Activated CD8-positive, alpha-beta T cell treated with anti-CD3 and anti-CD28 coated beads for 36 hours (primary cell): ENCODE data around the gene RCAN1. TPM values are rescaled to one million over a fixed set of nuclear protein-coding genes. Genes with fewer than 3 reads are reported as not detected.

Experiments used
- ATAC-seq: fragments of 200-7000 bp; cut with Tn5 transposase; one replicate; pipeline ENCODE4 v1.10.0; 2021; ENCODE audit warnings: mild to moderate bottlenecking, moderate library complexity
- CTCF ChIA-PET: fragments of 350-600 bp; sonication (Branson Sonifier 250); formaldehyde crosslinking; loops from one replicate; lab custom pipeline; 2021; ENCODE audit warnings: antibody characterized with exemption; lab: Charles Lee
- POLR2A ChIA-PET: fragments of 350-600 bp; sonication (Branson Sonifier 250); formaldehyde crosslinking; loops from one replicate; lab custom pipeline; 2021; ENCODE audit warnings: antibody characterized with exemption; lab: Charles Lee
- DNase-seq: peaks from one replicate; pipeline ENCODE4 v3.0.0-alpha.2; 2020
- H3K27ac Mint-ChIP-seq: one replicate; pipeline ENCODE4 v1.8.0; 2021; ENCODE audit warnings: mild to moderate bottlenecking, mixed read lengths
- H3K27me3 Mint-ChIP-seq: one replicate; pipeline ENCODE4 v1.8.0; 2021; ENCODE audit warnings: mixed read lengths
- H3K36me3 Mint-ChIP-seq: one replicate; pipeline ENCODE4 v1.8.0; 2021; ENCODE audit warnings: low read depth, mixed read lengths
- H3K4me1 Mint-ChIP-seq: one replicate; pipeline ENCODE4 v1.8.0; 2021; ENCODE audit warnings: low read depth, mixed read lengths
- H3K4me3 Mint-ChIP-seq: one replicate; pipeline ENCODE4 v1.8.0; 2021; ENCODE audit warnings: mild to moderate bottlenecking, moderate library complexity, mixed read lengths
- H3K9me3 Mint-ChIP-seq: one replicate; pipeline ENCODE4 v1.8.0; 2021; ENCODE audit warnings: mixed read lengths
- CTCF ChIP-seq: fragments of 200-600 bp; IDR thresholded peaks from one replicate; pipeline ENCODE4 v1.8.0; 2022; ENCODE audit warnings: antibody characterized with exemption, mild to moderate bottlenecking
- intact Hi-C: fragments of 100-400 bp; cut with micrococcal nuclease; formaldehyde crosslinking; loops from one replicate; pipeline ENCODE4 v1.10.0; 2022
- total RNA-seq, 2 experiments: library from RNA; stranded (reverse); gene quantifications; one replicate each; pipeline ENCODE4 v1.2.3, GENCODE V29; 2021

The RCAN1 gene
- total RNA-seq, 2 experiments from 2014 or later, result 6.1 to 7.8 TPM

GRCh38 chr21:34597406-34597805 lies 17.5 kb downstream of the RCAN1 start:
- Mint-ChIP-seq H3K9me3 (no peaks in the 10 kb centered on the region), H3K4me3 (no peak overlapping the region), H3K27ac (no peak overlapping the region), H3K4me1 (no peaks in the 10 kb centered on the region), H3K36me3 (no peaks in the 10 kb centered on the region), H3K27me3 (no peaks in the 10 kb centered on the region)
- intact Hi-C loops, result no loop called here
- TF ChIP-seq CTCF, result no peak
- ATAC-seq (no peak), DNase-seq (no peak)
- ChIA-PET POLR2A (no interaction called here), CTCF (no interaction called here)

GRCh38 chr21:34596561-34597271 lies 18.2 kb downstream of the RCAN1 start:
- no peak overlapping the region for H3K4me3 Mint-ChIP-seq
- ATAC-seq, result no peak
- H3K27me3 Mint-ChIP-seq, result no peaks in the 10 kb centered on the region
- H3K4me1 Mint-ChIP-seq, result no peaks in the 10 kb centered on the region
- H3K27ac Mint-ChIP-seq, result no peak overlapping the region
- no peaks in the 10 kb centered on the region for H3K36me3 Mint-ChIP-seq
- POLR2A ChIA-PET, result no interaction called here
- H3K9me3 Mint-ChIP-seq, result no peaks in the 10 kb centered on the region
- TF ChIP-seq CTCF, result no peak
- intact Hi-C loops, result no loop called here
- DNase-seq, result no peak
- CTCF ChIA-PET, result no interaction called here

GRCh38 chr21:34595457-34595856 lies 19.5 kb downstream of the RCAN1 start:
- CTCF ChIA-PET, result interaction anchor here (1.0 to 1.2 kb wide), 3 partner anchors 8 to 35 kb away, joined by 3 to 4 read pairs (median 4); no protein-coding TSS in a partner anchor
- Mint-ChIP-seq H3K4me3 (no peak overlapping the region), H3K36me3 (no peaks in the 10 kb centered on the region), H3K4me1 (peaks cover under 1% of the 10 kb centered on the region), H3K27ac (no peak overlapping the region), H3K27me3 (no peaks in the 10 kb centered on the region), H3K9me3 (no peaks in the 10 kb centered on the region)
- POLR2A ChIA-PET, result interaction anchor here (0.8 kb wide), 1 partner anchor 88 kb away, joined by 3 read pairs; no protein-coding TSS in a partner anchor
- no peak for TF ChIP-seq CTCF
- ATAC-seq, result no peak
- intact Hi-C loops, result no loop called here
- no peak for DNase-seq

- POLR2A ChIA-PET, result no interaction called here
- Mint-ChIP-seq H3K4me3 (no peak overlapping the region), H3K4me1 (peaks cover 7% of the 10 kb centered on the region), H3K9me3 (no peaks in the 10 kb centered on the region), H3K27ac (no peak overlapping the region), H3K27me3 (no peaks in the 10 kb centered on the region), H3K36me3 (no peaks in the 10 kb centered on the region)
- DNase-seq (no peak), ATAC-seq (no peak)
- intact Hi-C loops, result no loop called here
- no peak for TF ChIP-seq CTCF
- CTCF ChIA-PET, result interaction anchor here (1.0 to 1.2 kb wide), 2 partner anchors 8 to 36 kb away, joined by 4 read pairs; no protein-coding TSS in a partner anchor
Observed at GRCh38 chr21:34594566-34595234, 20.2 kb downstream of the RCAN1 start.

- peaks cover 7% of the 10 kb centered on the region for H3K4me1 Mint-ChIP-seq
- ChIA-PET CTCF (interaction anchor here (1.0 to 2.4 kb wide), 3 partner anchors 8 to 26 kb away, joined by 3 to 15 read pairs (median 4); no protein-coding TSS in a partner anchor), POLR2A (no interaction called here)
- H3K4me3 Mint-ChIP-seq, result no peak overlapping the region
- ATAC-seq (no peak), DNase-seq (no peak)
- TF ChIP-seq CTCF, result no peak
- H3K9me3 Mint-ChIP-seq, result no peaks in the 10 kb centered on the region
- no peaks in the 10 kb centered on the region for H3K36me3 Mint-ChIP-seq
- intact Hi-C loops, result no loop called here
- H3K27ac Mint-ChIP-seq, result no peak overlapping the region
- H3K27me3 Mint-ChIP-seq, result no peaks in the 10 kb centered on the region
Observed at GRCh38 chr21:34593954-34594531, 20.9 kb downstream of the RCAN1 start.
